Measurements from ENCODE around the gene MT4.

DNA sequence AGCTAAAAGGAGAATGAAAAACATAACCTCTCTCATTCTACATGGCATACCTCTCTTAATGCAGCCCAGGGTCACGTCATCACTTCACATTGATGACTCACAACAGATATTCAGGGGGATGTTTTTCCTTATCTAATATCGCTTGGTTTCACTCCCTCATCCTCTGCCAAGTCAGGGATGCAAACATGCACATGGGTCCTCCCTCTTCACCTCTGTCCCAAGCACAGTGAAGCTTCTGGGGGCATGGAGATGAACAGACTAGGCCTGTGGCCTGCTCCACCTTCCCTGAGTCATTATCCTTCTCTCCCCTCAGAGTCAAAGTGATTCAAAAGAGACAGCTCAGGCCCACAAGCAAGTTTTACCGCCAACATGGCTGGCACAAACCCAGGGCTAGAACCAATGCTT lies 41.2 kb downstream of the MT4 start:
- TF ChIP-seq, protein P1, sequence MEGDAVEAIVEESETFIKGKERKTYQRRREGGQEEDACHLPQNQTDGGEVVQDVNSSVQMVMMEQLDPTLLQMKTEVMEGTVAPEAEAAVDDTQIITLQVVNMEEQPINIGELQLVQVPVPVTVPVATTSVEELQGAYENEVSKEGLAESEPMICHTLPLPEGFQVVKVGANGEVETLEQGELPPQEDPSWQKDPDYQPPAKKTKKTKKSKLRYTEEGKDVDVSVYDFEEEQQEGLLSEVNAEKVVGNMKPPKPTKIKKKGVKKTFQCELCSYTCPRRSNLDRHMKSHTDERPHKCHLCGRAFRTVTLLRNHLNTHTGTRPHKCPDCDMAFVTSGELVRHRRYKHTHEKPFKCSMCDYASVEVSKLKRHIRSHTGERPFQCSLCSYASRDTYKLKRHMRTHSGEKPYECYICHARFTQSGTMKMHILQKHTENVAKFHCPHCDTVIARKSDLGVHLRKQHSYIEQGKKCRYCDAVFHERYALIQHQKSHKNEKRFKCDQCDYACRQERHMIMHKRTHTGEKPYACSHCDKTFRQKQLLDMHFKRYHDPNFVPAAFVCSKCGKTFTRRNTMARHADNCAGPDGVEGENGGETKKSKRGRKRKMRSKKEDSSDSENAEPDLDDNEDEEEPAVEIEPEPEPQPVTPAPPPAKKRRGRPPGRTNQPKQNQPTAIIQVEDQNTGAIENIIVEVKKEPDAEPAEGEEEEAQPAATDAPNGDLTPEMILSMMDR (conservative IDR thresholded peaks at IDR 0.05 in 1 of 2, IDR thresholded peaks at IDR 0.05 in 1 of 2; ENCODE audit: low read depth in 1 of 2, low read length in 2 of 2), result no peak
- TF ChIP-seq EZH2 (IDR thresholded peaks at IDR 0.05; ENCODE audit: low read length, missing control alignments), result no peak
